Endothelial cell of umbilical vein (primary cell): Measurements from ENCODE around the gene PDX1. TPM values are rescaled to one million over a fixed set of nuclear protein-coding genes. Genes with fewer than 3 reads are reported as not detected.

Experiments
- BruUV-seq: library from RNA; stranded (reverse); fragments of 400-500 nt; replicated peaks from 2 replicates; lab custom pipeline; 2021; lab: Mats Ljungman, UMichigan
- CTCF ChIA-PET: fragments of 300-600, 350-600 bp; sonication (Branson Sonifier 250); formaldehyde crosslinking; loops from one replicate; lab custom pipeline; 2021; ENCODE audit warnings: antibody characterized with exemption, inconsistent platforms; lab: Charles Lee
- POLR2A ChIA-PET: fragments of 300-600, 350-600 bp; sonication (Branson Sonifier 250); formaldehyde crosslinking; loops from one replicate; lab custom pipeline; 2021; ENCODE audit warnings: antibody characterized with exemption, inconsistent platforms; lab: Charles Lee
- DNase-seq: peaks from one replicate; pipeline ENCODE4 v3.0.0-alpha.2; 2011; ENCODE audit warnings: low read depth, low spot score
- FAIRE-seq: peaks from 2 replicates; lab custom pipeline; 2011; peaks lifted over from hg19 to GRCh38; lab: Jason Lieb, UNC
- H2AFZ ChIP-seq: 2 replicates; pipeline ENCODE4 v1.6.0; 2012; ENCODE audit warnings: low read depth, low read length, control low read depth, inconsistent platforms
- H3K27ac ChIP-seq: 2 replicates; pipeline ENCODE4 v1.5.1; 2011; ENCODE audit warnings: low read depth, mild to moderate bottlenecking, control low read depth, low read length, moderate library complexity; ENCODE audit not compliant: insufficient read depth
- H3K27me3 ChIP-seq, 2 experiments: 2 replicates each; pipeline versions ENCODE4 v1.6.0 to v1.6.1; 2011; ENCODE audit warnings: low read length in 2 of 2, mixed read lengths in 1 of 2; ENCODE audit not compliant: control insufficient read depth in 2 of 2, insufficient read depth in 2 of 2
- H3K36me3 ChIP-seq, 2 experiments: 2 replicates in 1 of 2; 3 replicates in 1 of 2; pipeline ENCODE4 v1.5.1; 2011; ENCODE audit warnings: low read length in 2 of 2, mild to moderate bottlenecking in 1 of 2, moderate library complexity in 1 of 2; ENCODE audit not compliant: control insufficient read depth in 2 of 2, insufficient read depth in 2 of 2; ENCODE audit errors: extremely low read depth in 1 of 2
- H3K4me1 ChIP-seq: 3 replicates; pipeline ENCODE4 v1.5.1; 2011; ENCODE audit warnings: mild to moderate bottlenecking, low read length; ENCODE audit not compliant: control insufficient read depth, insufficient read depth; ENCODE audit errors: extremely low read depth
- H3K4me2 ChIP-seq: 2 replicates; pipeline ENCODE4 v1.6.1; 2011; ENCODE audit warnings: low read length, control low read depth, mixed read lengths; ENCODE audit not compliant: insufficient read depth
- H3K4me3 ChIP-seq, 3 experiments: fragments of 200-600 bp in 1 of 3; sonication (generic), shearing (Covaris generic) in 1 of 3; replicated peaks in 1 of 3; 2 replicates each; pipeline ENCODE4 v1.5.1; 2011 to 2016; ENCODE audit warnings: control low read depth in 3 of 3, low read length in 3 of 3, mild to moderate bottlenecking in 2 of 3, inconsistent platforms in 1 of 3, low read depth in 1 of 3, moderate library complexity in 1 of 3; ENCODE audit not compliant: insufficient read depth in 1 of 3
- H3K79me2 ChIP-seq: 2 replicates; pipeline ENCODE4 v1.6.0; 2012; ENCODE audit warnings: low read length, inconsistent platforms; ENCODE audit not compliant: control insufficient read depth, insufficient read depth
- H3K9ac ChIP-seq: replicated peaks from 2 replicates; pipeline ENCODE3; 2011; ENCODE audit warnings: low read length, control low read depth; ENCODE audit not compliant: insufficient read depth; ENCODE audit errors: extremely low read depth
- H3K9me1 ChIP-seq: replicated peaks from 3 replicates; pipeline ENCODE4 v1.6.0; 2011; ENCODE audit warnings: mild to moderate bottlenecking, low read length; ENCODE audit not compliant: control insufficient read depth, insufficient read depth; ENCODE audit errors: extremely low read depth
- H3K9me3 ChIP-seq: replicated peaks from 2 replicates; pipeline ENCODE4 v1.5.1; 2012; ENCODE audit warnings: low read length, inconsistent platforms; ENCODE audit not compliant: control insufficient read depth, insufficient read depth
- H4K20me1 ChIP-seq: replicated peaks from 2 replicates; pipeline ENCODE3; 2011; ENCODE audit warnings: mild to moderate bottlenecking, low read length; ENCODE audit not compliant: control insufficient read depth, insufficient read depth; ENCODE audit errors: extremely low read depth
- EZH2 ChIP-seq: IDR thresholded peaks from 2 replicates; pipeline ENCODE4 v1.6.1; 2012; ENCODE audit warnings: borderline replicate concordance, low read depth, mild to moderate bottlenecking, moderate library complexity, low read length, inconsistent platforms; ENCODE audit not compliant: severe bottlenecking
- FOS ChIP-seq: IDR thresholded peaks from 2 replicates; pipeline ENCODE4 v1.6.1; 2011; ENCODE audit warnings: mild to moderate bottlenecking, low read length, moderate library complexity, borderline replicate concordance; ENCODE audit not compliant: insufficient read depth
- GATA2 ChIP-seq: IDR thresholded peaks from 2 replicates; pipeline ENCODE4 v1.7.0; 2011; ENCODE audit warnings: low read depth, mild to moderate bottlenecking, moderate library complexity, mixed read lengths, low read length; ENCODE audit not compliant: insufficient read length, insufficient read depth
- JUN ChIP-seq: IDR thresholded peaks from 2 replicates; pipeline ENCODE4 v1.6.1; 2011; ENCODE audit warnings: borderline replicate concordance, low read depth; ENCODE audit not compliant: insufficient read length, insufficient read depth
- MYC ChIP-seq: IDR thresholded peaks from one replicate; pipeline ENCODE4 v1.6.1; 2011; ENCODE audit warnings: mild to moderate bottlenecking, low read depth, low read length
- POLR2A ChIP-seq: IDR thresholded peaks from 2 replicates; pipeline ENCODE4 v1.6.1; 2012; ENCODE audit warnings: low read depth, mild to moderate bottlenecking, control low read depth, low read length
- POLR2AphosphoS5 ChIP-seq: IDR thresholded peaks from 2 replicates; pipeline ENCODE4 v1.6.1; 2012; ENCODE audit warnings: low read depth, mild to moderate bottlenecking, control low read depth, low read length, moderate library complexity; ENCODE audit not compliant: insufficient read depth
- dilution Hi-C: fragments of 300-500 bp; cut with MboI; formaldehyde crosslinking; loops from one replicate; pipeline ENCODE4 v1.15.0; 2019; ENCODE audit warnings: low sequenced_read_pairs; ENCODE audit not compliant: extremely low pct_ligation_motif_present
- intact Hi-C: fragments of 100-400 bp; cut with micrococcal nuclease; formaldehyde crosslinking; loops from one replicate; pipeline ENCODE4 v1.10.0; 2022
- polyA plus RNA-seq, 4 experiments: library from polyadenylated mRNA; depleted of rRNA in 3 of 4; stranded (reverse) in 3 of 4; unstranded in 1 of 4; fragments of >200 nt; gene quantifications; 2 replicates each; pipeline versions ENCODE4 v1.2.1 to v1.2.3, GENCODE V29; 2011 to 2012; ENCODE audit warnings: missing spikeins in 1 of 4
- total RNA-seq: library from RNA; stranded (reverse); gene quantifications from 2 replicates; pipeline ENCODE4 v1.2.3, GENCODE V29; 2021
- TF ChIP-seq, protein P1 (sequence below), 2 donors: IDR thresholded peaks; 1 replicate in 1 of 2; 2 replicates in 1 of 2; pipeline ENCODE4 v1.5.1; 2011; ENCODE audit warnings: low read length in 2 of 2, mild to moderate bottlenecking in 2 of 2, moderate library complexity in 2 of 2, control low read depth in 1 of 2, inconsistent platforms in 1 of 2, low read depth in 1 of 2; ENCODE audit not compliant: insufficient read depth in 1 of 2; ENCODE audit errors: extremely low read depth in 1 of 2
- TF ChIP-seq, protein P2 (sequence below): IDR thresholded peaks from 2 replicates; pipeline ENCODE4 v1.6.1; 2011; ENCODE audit not compliant: insufficient read depth, insufficient read length

The PDX1 gene
- total and polyA plus RNA-seq, 2 donors (not counting 3 experiments of a cell fraction or from before 2014, with no cell fraction given), result not detected

DNA sequence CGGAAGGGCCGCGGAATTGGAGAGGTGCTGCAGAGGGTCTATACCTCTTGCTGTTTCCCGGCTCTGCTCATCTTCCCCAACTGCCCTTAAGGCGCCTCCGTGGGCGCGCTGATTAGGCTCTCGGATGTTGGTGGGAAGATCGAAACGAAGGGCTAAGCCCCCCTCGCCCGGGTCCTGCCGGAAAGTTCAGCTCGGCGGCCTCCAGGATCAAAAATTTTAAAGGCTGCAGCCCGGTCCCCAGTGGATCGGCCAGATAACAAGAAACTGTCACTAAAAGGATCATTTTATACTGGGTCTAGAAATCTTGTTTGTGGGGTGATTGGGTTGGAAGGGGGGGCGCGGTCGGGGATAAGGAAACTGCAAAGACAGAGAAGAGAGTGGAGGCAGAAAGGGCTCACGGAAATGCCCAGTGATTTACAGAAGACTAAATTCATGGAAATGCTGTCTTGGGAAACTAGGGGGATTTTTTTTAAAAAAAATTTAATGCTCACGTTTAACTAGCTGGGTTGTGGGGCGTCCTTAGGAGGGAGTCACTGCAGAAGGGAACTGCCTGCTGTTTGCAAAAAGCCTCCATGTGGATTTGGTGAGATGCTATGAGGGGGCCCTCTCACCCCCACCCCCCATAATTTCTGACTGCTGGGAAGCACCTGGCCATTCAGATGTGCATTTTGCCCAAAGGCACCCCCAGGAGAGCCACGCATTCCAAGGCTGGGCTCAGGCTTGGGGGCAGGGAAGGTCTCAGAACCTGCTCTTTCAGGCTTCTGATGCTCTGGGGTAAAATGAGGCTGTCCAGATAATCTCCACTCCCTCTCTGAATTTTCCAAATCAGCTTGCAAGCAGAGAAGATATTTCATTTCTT lies 41.7 kb downstream of the PDX1 start:
- H3K27ac ChIP-seq, result no peak overlapping the region
- no peak overlapping the region for H3K4me3 ChIP-seq
- H3K9me3 ChIP-seq, result no peaks in the 10 kb centered on the region
- H3K27me3 ChIP-seq, result peaks cover 69 to 94% of the 10 kb centered on the region in 2 experiments
- H3K9ac ChIP-seq, result no peak overlapping the region
- no peak overlapping the region for H3K4me2 ChIP-seq
- FAIRE-seq, result no peak
- H2AFZ ChIP-seq, result no peak overlapping the region
- BruUV-seq, result no TSS peak
- H3K4me1 ChIP-seq, result peaks cover 3% of the 10 kb centered on the region
- TF ChIP-seq JUN (no peak), POLR2A (no peak), MYC (no peak), EZH2 (no peak), FOS (no peak), GATA2 (no peak), POLR2AphosphoS5 (no peak)
- TF ChIP-seq, protein P1, sequence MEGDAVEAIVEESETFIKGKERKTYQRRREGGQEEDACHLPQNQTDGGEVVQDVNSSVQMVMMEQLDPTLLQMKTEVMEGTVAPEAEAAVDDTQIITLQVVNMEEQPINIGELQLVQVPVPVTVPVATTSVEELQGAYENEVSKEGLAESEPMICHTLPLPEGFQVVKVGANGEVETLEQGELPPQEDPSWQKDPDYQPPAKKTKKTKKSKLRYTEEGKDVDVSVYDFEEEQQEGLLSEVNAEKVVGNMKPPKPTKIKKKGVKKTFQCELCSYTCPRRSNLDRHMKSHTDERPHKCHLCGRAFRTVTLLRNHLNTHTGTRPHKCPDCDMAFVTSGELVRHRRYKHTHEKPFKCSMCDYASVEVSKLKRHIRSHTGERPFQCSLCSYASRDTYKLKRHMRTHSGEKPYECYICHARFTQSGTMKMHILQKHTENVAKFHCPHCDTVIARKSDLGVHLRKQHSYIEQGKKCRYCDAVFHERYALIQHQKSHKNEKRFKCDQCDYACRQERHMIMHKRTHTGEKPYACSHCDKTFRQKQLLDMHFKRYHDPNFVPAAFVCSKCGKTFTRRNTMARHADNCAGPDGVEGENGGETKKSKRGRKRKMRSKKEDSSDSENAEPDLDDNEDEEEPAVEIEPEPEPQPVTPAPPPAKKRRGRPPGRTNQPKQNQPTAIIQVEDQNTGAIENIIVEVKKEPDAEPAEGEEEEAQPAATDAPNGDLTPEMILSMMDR (IDR thresholded peaks at IDR 0.05; ENCODE audit: extremely low read depth in 1 of 2, insufficient read depth in 1 of 2, low read depth in 1 of 2, low read length in 2 of 2), result no peak
- TF ChIP-seq, protein P2, sequence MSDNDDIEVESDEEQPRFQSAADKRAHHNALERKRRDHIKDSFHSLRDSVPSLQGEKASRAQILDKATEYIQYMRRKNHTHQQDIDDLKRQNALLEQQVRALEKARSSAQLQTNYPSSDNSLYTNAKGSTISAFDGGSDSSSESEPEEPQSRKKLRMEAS, result no peak
- intact Hi-C loops (no loop called here), dilution Hi-C loops (no loop called here)
- no peaks in the 10 kb centered on the region for H3K79me2 ChIP-seq
- H3K36me3 ChIP-seq, result no peaks in the 10 kb centered on the region
- no peaks in the 10 kb centered on the region for H4K20me1 ChIP-seq
- no peaks in the 10 kb centered on the region for H3K9me1 ChIP-seq
- POLR2A ChIA-PET, result no interaction called here
- no peak for DNase-seq
- CTCF ChIA-PET, result interaction anchor here (1.0 to 2.7 kb wide), 6 partner anchors 8 to 599 kb away, joined by 3 to 15 read pairs (median 6); no protein-coding TSS in a partner anchor
